Astrocyte (in vitro differentiated cells and primary cell): ENCODE data around the gene ROR2.

ENCODE experiments used
- CTCF ChIP-seq: IDR thresholded peaks from 2 replicates; pipeline ENCODE4 v1.5.1; 2011; ENCODE audit warnings: low read depth, mild to moderate bottlenecking, inconsistent platforms, low read length, moderate library complexity; ENCODE audit not compliant: insufficient read depth
- EZH2 ChIP-seq: IDR thresholded peaks from 2 replicates; pipeline ENCODE4 v1.6.1; 2012; ENCODE audit warnings: mild to moderate bottlenecking, low read length, inconsistent platforms; ENCODE audit not compliant: insufficient read depth

GRCh38 chr9:91580136-91580535, 369.9 kb downstream of the ROR2 start:
- TF ChIP-seq CTCF (no peak), EZH2 (no peak)
